ENCODE measurements around the gene SYT9. TPM values are rescaled to one million over a fixed set of nuclear protein-coding genes. Genes with fewer than 3 reads are reported as not detected.

SYT9 gene
- total and polyA plus RNA-seq, 2 donors (not counting 1 experiment from before 2014, with no cell fraction given) = not detected

DNA sequence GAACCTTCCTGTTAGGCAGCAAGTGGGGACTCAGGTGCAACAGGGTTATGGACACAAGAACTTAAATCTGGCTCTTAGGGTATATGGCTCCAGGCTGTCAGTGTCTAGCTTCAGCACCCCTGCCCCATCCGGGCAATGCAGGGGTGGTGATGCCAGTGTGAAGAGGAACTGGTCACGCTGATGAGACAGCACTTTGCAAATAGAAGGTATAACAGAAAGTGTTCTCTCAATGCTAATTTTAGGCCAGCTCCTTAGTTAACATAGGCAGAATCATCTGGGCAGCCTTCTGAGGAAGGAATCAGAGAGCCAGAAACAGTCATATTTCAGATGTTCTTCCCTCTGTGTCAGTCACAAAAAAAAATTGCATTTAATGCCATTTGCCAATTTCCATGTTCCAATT lies 41.2 kb downstream of the SYT9 start:
- Histone ChIP-seq H3K27ac (ENCODE audit: low read length in 2 of 2) (no peak overlapping the region), H3K79me2 (ENCODE audit: control insufficient read depth, insufficient read depth, low read length) (no peaks in the 10 kb centered on the region), H3K9me3 (ENCODE audit: control extremely low read depth in 1 of 3, control insufficient read depth in 2 of 3, insufficient read depth in 1 of 3, low read length in 2 of 3) (peaks cover 0 to 4% (median 2%) of the 10 kb centered on the region in 3 donors), H3K27me3 (replicated peaks in 1 of 4; ENCODE audit: control extremely low read depth in 1 of 4, control insufficient read depth in 3 of 4, insufficient read depth in 4 of 4, low read length in 3 of 4) (no peaks in the 10 kb centered on the region), H3K4me3 (ENCODE audit: control extremely low read depth in 1 of 5, extremely low read depth in 1 of 5, insufficient read depth in 1 of 5, low read depth in 2 of 5, low read length in 4 of 5) (no peak overlapping the region), H3K4me1 (ENCODE audit: control insufficient read depth in 2 of 2, insufficient read depth in 2 of 2, low read length in 2 of 2) (no peaks in the 10 kb centered on the region), H3K36me3 (replicated peaks in 1 of 2; ENCODE audit: control extremely low read depth in 1 of 2, control insufficient read depth in 1 of 2, extremely low read depth in 1 of 2, insufficient read depth in 2 of 2, low read length in 1 of 2) (no peaks in the 10 kb centered on the region), H4K20me1 (ENCODE audit: control insufficient read depth, insufficient read depth, low read length, poor library complexity, severe bottlenecking) (no peaks in the 10 kb centered on the region), H3K4me2 (replicated peaks; ENCODE audit: low read depth, low read length, poor library complexity, severe bottlenecking) (no peak overlapping the region), H2AFZ (ENCODE audit: insufficient read depth, low read depth, low read length, poor library complexity, severe bottlenecking) (no peak overlapping the region), H3K9ac (ENCODE audit: low read length) (no peak overlapping the region)
- peaks cover 2% of the 10 kb centered on the region for H3K9me3 Mint-ChIP-seq (ENCODE audit: insufficient read depth)
- ChIA-PET CTCF (no interaction called here), POLR2A (no interaction called here)
- no peak for DNase-seq
- intact Hi-C loops (cut with micrococcal nuclease) = no loop called here
- no peak overlapping the region for H3K4me3 Mint-ChIP-seq
- ATAC-seq (ENCODE audit: low read depth) = no peak
- H3K4me1 Mint-ChIP-seq = no peaks in the 10 kb centered on the region
- H3K27me3 Mint-ChIP-seq = peaks cover 16% of the 10 kb centered on the region
- 20% methylated on average over 1 of the region's 2 CpGs for whole genome bisulfite sequencing (ENCODE audit: insufficient coverage)
- H3K27ac Mint-ChIP-seq = no peak overlapping the region
- TF ChIP-seq EZH2 (IDR thresholded peaks at IDR 0.05; ENCODE audit: borderline replicate concordance, insufficient read depth, low read depth, low read length, poor library complexity, severe bottlenecking) (no peak), CTCF (IDR thresholded peaks at IDR 0.05) (no peak)

DNA sequence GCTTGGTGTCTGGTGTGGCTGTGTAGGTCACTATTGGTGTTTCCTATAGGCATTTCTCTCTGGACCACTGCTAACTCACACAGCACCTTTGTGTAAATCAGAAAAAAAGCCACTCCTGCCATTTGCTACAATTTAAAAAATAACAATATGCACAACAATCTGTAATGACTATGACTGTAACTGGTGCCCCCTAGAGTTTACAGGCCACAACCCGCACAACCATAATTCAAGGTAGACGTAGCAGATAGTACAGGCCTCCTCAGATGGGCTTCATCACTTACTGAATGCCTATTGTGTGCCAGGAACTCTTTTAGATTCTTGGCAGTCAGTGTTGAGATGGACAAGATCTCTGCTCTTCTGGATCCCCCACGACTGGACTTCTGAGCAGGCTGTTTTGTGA lies 47.7 kb downstream of the SYT9 start:
- H3K79me2 ChIP-seq (ENCODE audit: control insufficient read depth, insufficient read depth, low read length) = no peaks in the 10 kb centered on the region
- intact Hi-C loops (cut with micrococcal nuclease) = no loop called here
- H3K9me3 ChIP-seq (ENCODE audit: control extremely low read depth in 1 of 3, control insufficient read depth in 2 of 3, insufficient read depth in 1 of 3, low read length in 2 of 3) = peaks cover 0 to 4% (median 2%) of the 10 kb centered on the region in 3 donors
- CTCF ChIA-PET = no interaction called here
- POLR2A ChIA-PET = no interaction called here
- H3K4me1 ChIP-seq (ENCODE audit: control insufficient read depth in 2 of 2, insufficient read depth in 2 of 2, low read length in 2 of 2) = no peaks in the 10 kb centered on the region
- no peak overlapping the region for H3K27ac Mint-ChIP-seq
- H3K36me3 ChIP-seq (replicated peaks in 1 of 2; ENCODE audit: control extremely low read depth in 1 of 2, control insufficient read depth in 1 of 2, extremely low read depth in 1 of 2, insufficient read depth in 2 of 2, low read length in 1 of 2) = no peaks in the 10 kb centered on the region
- 75% methylated on average over 3 of the region's 3 CpGs for WGBS (ENCODE audit: insufficient coverage)
- no peak for DNase-seq
- no peaks in the 10 kb centered on the region for H4K20me1 ChIP-seq (ENCODE audit: control insufficient read depth, insufficient read depth, low read length, poor library complexity, severe bottlenecking)
- TF ChIP-seq CTCF (IDR thresholded peaks at IDR 0.05) (no peak), EZH2 (IDR thresholded peaks at IDR 0.05; ENCODE audit: borderline replicate concordance, insufficient read depth, low read depth, low read length, poor library complexity, severe bottlenecking) (no peak)
- H3K27me3 ChIP-seq (replicated peaks in 1 of 4; ENCODE audit: control extremely low read depth in 1 of 4, control insufficient read depth in 3 of 4, insufficient read depth in 4 of 4, low read length in 3 of 4) = no peaks in the 10 kb centered on the region
- H3K9me3 Mint-ChIP-seq (ENCODE audit: insufficient read depth) = peaks cover 2% of the 10 kb centered on the region
- no peak overlapping the region for H2AFZ ChIP-seq (ENCODE audit: insufficient read depth, low read depth, low read length, poor library complexity, severe bottlenecking)
- H3K9ac ChIP-seq (ENCODE audit: low read length) = no peak overlapping the region
- no peak overlapping the region for H3K4me2 ChIP-seq (replicated peaks; ENCODE audit: low read depth, low read length, poor library complexity, severe bottlenecking)
- H3K4me1 Mint-ChIP-seq = no peaks in the 10 kb centered on the region
- no peak overlapping the region for H3K4me3 Mint-ChIP-seq
- no peak overlapping the region for H3K27ac ChIP-seq (ENCODE audit: low read length in 2 of 2)
- H3K27me3 Mint-ChIP-seq = peaks cover 7% of the 10 kb centered on the region
- no peak overlapping the region for H3K4me3 ChIP-seq (ENCODE audit: control extremely low read depth in 1 of 5, extremely low read depth in 1 of 5, insufficient read depth in 1 of 5, low read depth in 2 of 5, low read length in 4 of 5)
- ATAC-seq (ENCODE audit: low read depth) = no peak

Data from B cell (primary cell).